SK-N-SH treated with all-trans-retinoic acid at 6 μM for 48 hours (cell line): ENCODE measurements around the gene MGST1.
"Not testable (repeated sequence)": the region's sequence is repeated elsewhere in the genome, so short reads cannot be mapped to it uniquely, and the experiment has no call there.

Experiments used
- ATAC-seq: fragments of 200-7000 bp; cut with Tn5 transposase; 3 replicates; pipeline ENCODE4 v1.9.1; 2020; ENCODE audit warnings: mild to moderate bottlenecking, moderate library complexity
- BACH2 ChIP-seq: fragments of 250-450 bp; sonication (Bioruptor Pico); IDR thresholded peaks from 2 replicates; pipeline ENCODE4 v1.9.0; 2021; ENCODE audit warnings: mild to moderate bottlenecking, borderline replicate concordance
- CREB5 ChIP-seq: fragments of 250-450 bp; sonication (Bioruptor Pico); IDR thresholded peaks from 2 replicates; pipeline ENCODE4 v1.5.1; 2020; ENCODE audit warnings: low read depth, mild to moderate bottlenecking, moderate library complexity
- CSDC2 ChIP-seq: fragments of 250-450 bp; sonication (Bioruptor Pico); IDR thresholded peaks from 2 replicates; pipeline ENCODE4 v1.5.0; 2020; ENCODE audit warnings: mild to moderate bottlenecking, moderate library complexity
- CSRNP3 ChIP-seq: fragments of 250-450 bp; sonication (Bioruptor Pico); IDR thresholded peaks from 2 replicates; pipeline ENCODE4 v1.5.1; 2021; ENCODE audit warnings: mild to moderate bottlenecking, moderate library complexity
- GLIS3 ChIP-seq: fragments of 250-450 bp; sonication (Bioruptor Pico); IDR thresholded peaks from 2 replicates; pipeline ENCODE4 v1.5.0; 2020; ENCODE audit warnings: mild to moderate bottlenecking, moderate library complexity
- PATZ1 ChIP-seq: fragments of 250-450 bp; sonication (Bioruptor Pico); IDR thresholded peaks from 2 replicates; pipeline ENCODE4 v1.8.0; 2020; ENCODE audit warnings: mild to moderate bottlenecking, moderate library complexity, borderline replicate concordance
- PPARA ChIP-seq: fragments of 250-450 bp; sonication (Bioruptor Pico); IDR thresholded peaks from 2 replicates; pipeline ENCODE4 v1.5.0; 2020; ENCODE audit warnings: mild to moderate bottlenecking, borderline replicate concordance
- RARB ChIP-seq: fragments of 250-450 bp; sonication (Bioruptor Pico); IDR thresholded peaks from 2 replicates; pipeline ENCODE4 v1.8.0; 2021; ENCODE audit warnings: mild to moderate bottlenecking, moderate library complexity
- SNAI2 ChIP-seq: fragments of 250-450 bp; sonication (Bioruptor Pico); IDR thresholded peaks from 2 replicates; pipeline ENCODE4 v1.5.0; 2020; ENCODE audit warnings: mild to moderate bottlenecking, moderate library complexity
- TCF4 ChIP-seq: fragments of 250-450 bp; sonication (Bioruptor Pico); IDR thresholded peaks from 2 replicates; pipeline ENCODE4 v1.8.0; 2021; ENCODE audit warnings: mild to moderate bottlenecking, moderate library complexity, borderline replicate concordance
- ZNF565 ChIP-seq: fragments of 450-650 bp; formaldehyde crosslinking; conservative IDR thresholded peaks from 2 replicates; pipeline ENCODE4 v1.5.0; 2020; ENCODE audit warnings: low read depth, mild to moderate bottlenecking, moderate library complexity
- ZNF8 ChIP-seq: fragments of 450-650 bp; formaldehyde crosslinking; IDR thresholded peaks from 2 replicates; pipeline ENCODE4 v1.5.0; 2020; ENCODE audit warnings: mild to moderate bottlenecking, moderate library complexity

The MGST1 gene

GRCh38 chr12:16399101-16399500 lies 51.7 kb downstream of the MGST1 start:
- ATAC-seq: no peak
- TF ChIP-seq CSDC2 (CRISPR knock-in tag) (no peak), ZNF565 (no peak), BACH2 (CRISPR knock-in tag) (no peak), TCF4 (CRISPR knock-in tag) (no peak), PPARA (no peak), ZNF8 (no peak), RARB (CRISPR knock-in tag) (no peak), GLIS3 (CRISPR knock-in tag) (no peak), CREB5 (CRISPR knock-in tag) (no peak), CSRNP3 (CRISPR knock-in tag) (no peak), PATZ1 (CRISPR knock-in tag) (no peak)
- TF ChIP-seq, all 23 proteins: peak for 0

- ATAC-seq: not testable (repeated sequence)
These were observed 54.4 kb downstream of the MGST1 start for GRCh38 chr12:16401835-16402234.

- ATAC-seq: no peak
- TF ChIP-seq SNAI2 (no peak), TCF4 (CRISPR knock-in tag) (no peak), CREB5 (CRISPR knock-in tag) (no peak), CSRNP3 (CRISPR knock-in tag) (no peak), PPARA (no peak), ZNF8 (no peak)
These were observed 59.9 kb downstream of the MGST1 start for GRCh38 chr12:16407346-16407745.
